Ishikawa (cell line): Measurements from ENCODE around the gene SHC4.

Experiments
- CEBPB ChIP-seq: IDR thresholded peaks from 2 replicates; pipeline ENCODE4 v1.6.1; 2012
- CREB1 ChIP-seq: IDR thresholded peaks from 2 replicates; pipeline ENCODE4 v1.6.1; 2012; ENCODE audit warnings: low read depth
- EGR1 ChIP-seq: IDR thresholded peaks from 2 replicates; pipeline ENCODE4 v1.6.1; 2012
- EP300 ChIP-seq: IDR thresholded peaks from 2 replicates; pipeline ENCODE4 v1.6.1; 2012; ENCODE audit warnings: borderline replicate concordance
- FOXM1 ChIP-seq: IDR thresholded peaks from 2 replicates; pipeline ENCODE4 v1.6.1; 2012; ENCODE audit warnings: low read depth, borderline replicate concordance
- MAX ChIP-seq: IDR thresholded peaks from 2 replicates; pipeline ENCODE4 v1.6.1; 2012
- NFIC ChIP-seq: IDR thresholded peaks from 2 replicates; pipeline ENCODE4 v1.6.1; 2012
- RAD21 ChIP-seq: IDR thresholded peaks from 2 replicates; pipeline ENCODE4 v1.6.1; 2012; ENCODE audit warnings: low read depth
- TAF1 ChIP-seq: IDR thresholded peaks from 2 replicates; pipeline ENCODE4 v1.6.1; 2012; ENCODE audit warnings: low read depth, mild to moderate bottlenecking
- TCF12 ChIP-seq: IDR thresholded peaks from 2 replicates; pipeline ENCODE4 v1.6.1; 2012; ENCODE audit warnings: low read depth
- TEAD4 ChIP-seq: IDR thresholded peaks from 2 replicates; pipeline ENCODE4 v1.6.1; 2012
- USF1 ChIP-seq: IDR thresholded peaks from 2 replicates; pipeline ENCODE4 v1.6.1; 2012
- YY1 ChIP-seq: IDR thresholded peaks from 2 replicates; pipeline ENCODE4 v1.6.1; 2012; ENCODE audit warnings: low read depth
- ZBTB7A ChIP-seq: IDR thresholded peaks from 2 replicates; pipeline ENCODE4 v1.6.1; 2012; ENCODE audit warnings: low read depth
- TF ChIP-seq, protein P1 (sequence below): IDR thresholded peaks from 2 replicates; pipeline ENCODE4 v1.6.1; 2012; ENCODE audit warnings: low read depth, mild to moderate bottlenecking

The SHC4 gene

GRCh38 chr15:48898446-48898845, 65.3 kb downstream of the SHC4 start:
- TF ChIP-seq FOXM1: no peak
- TF ChIP-seq USF1: no peak
- no peak for TF ChIP-seq NFIC
- TF ChIP-seq TAF1: no peak
- no peak for TF ChIP-seq EP300
- no peak for TF ChIP-seq CREB1
- TF ChIP-seq TEAD4: no peak
- no peak for TF ChIP-seq MAX
- TF ChIP-seq RAD21: no peak
- TF ChIP-seq, protein P1, sequence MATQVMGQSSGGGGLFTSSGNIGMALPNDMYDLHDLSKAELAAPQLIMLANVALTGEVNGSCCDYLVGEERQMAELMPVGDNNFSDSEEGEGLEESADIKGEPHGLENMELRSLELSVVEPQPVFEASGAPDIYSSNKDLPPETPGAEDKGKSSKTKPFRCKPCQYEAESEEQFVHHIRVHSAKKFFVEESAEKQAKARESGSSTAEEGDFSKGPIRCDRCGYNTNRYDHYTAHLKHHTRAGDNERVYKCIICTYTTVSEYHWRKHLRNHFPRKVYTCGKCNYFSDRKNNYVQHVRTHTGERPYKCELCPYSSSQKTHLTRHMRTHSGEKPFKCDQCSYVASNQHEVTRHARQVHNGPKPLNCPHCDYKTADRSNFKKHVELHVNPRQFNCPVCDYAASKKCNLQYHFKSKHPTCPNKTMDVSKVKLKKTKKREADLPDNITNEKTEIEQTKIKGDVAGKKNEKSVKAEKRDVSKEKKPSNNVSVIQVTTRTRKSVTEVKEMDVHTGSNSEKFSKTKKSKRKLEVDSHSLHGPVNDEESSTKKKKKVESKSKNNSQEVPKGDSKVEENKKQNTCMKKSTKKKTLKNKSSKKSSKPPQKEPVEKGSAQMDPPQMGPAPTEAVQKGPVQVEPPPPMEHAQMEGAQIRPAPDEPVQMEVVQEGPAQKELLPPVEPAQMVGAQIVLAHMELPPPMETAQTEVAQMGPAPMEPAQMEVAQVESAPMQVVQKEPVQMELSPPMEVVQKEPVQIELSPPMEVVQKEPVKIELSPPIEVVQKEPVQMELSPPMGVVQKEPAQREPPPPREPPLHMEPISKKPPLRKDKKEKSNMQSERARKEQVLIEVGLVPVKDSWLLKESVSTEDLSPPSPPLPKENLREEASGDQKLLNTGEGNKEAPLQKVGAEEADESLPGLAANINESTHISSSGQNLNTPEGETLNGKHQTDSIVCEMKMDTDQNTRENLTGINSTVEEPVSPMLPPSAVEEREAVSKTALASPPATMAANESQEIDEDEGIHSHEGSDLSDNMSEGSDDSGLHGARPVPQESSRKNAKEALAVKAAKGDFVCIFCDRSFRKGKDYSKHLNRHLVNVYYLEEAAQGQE: no peak
- no peak for TF ChIP-seq YY1

- TF ChIP-seq EP300: no peak
- TF ChIP-seq YY1: no peak
- TF ChIP-seq TCF12: no peak
- TF ChIP-seq TEAD4: no peak
- no peak for TF ChIP-seq RAD21
- no peak for TF ChIP-seq NFIC
- no peak for TF ChIP-seq ZBTB7A
- TF ChIP-seq EGR1: no peak
- no peak for TF ChIP-seq TAF1
- TF ChIP-seq FOXM1: no peak
- no peak for TF ChIP-seq USF1
These were observed 65.7 kb downstream of the SHC4 start for GRCh38 chr15:48898032-48898431.

GRCh38 chr15:48896869-48897814, 66.6 kb downstream of the SHC4 start:
- no peak for TF ChIP-seq EGR1
- no peak for TF ChIP-seq NFIC
- TF ChIP-seq CEBPB: no peak
- no peak for TF ChIP-seq RAD21
- no peak for TF ChIP-seq ZBTB7A
- TF ChIP-seq EP300: no peak
- TF ChIP-seq TAF1: no peak
- no peak for TF ChIP-seq USF1
- TF ChIP-seq TCF12: no peak
- TF ChIP-seq YY1: no peak
- no peak for TF ChIP-seq CREB1
- TF ChIP-seq FOXM1: no peak

GRCh38 chr15:48893311-48893710, 70.4 kb downstream of the SHC4 start:
- TF ChIP-seq TCF12 (no peak), ZBTB7A (no peak), YY1 (no peak), FOXM1 (no peak), EGR1 (no peak), MAX (no peak), CEBPB (no peak), USF1 (no peak), TAF1 (no peak), EP300 (no peak), NFIC (no peak), RAD21 (no peak), CREB1 (no peak), TEAD4 (no peak)
- TF ChIP-seq, protein P1: no peak
